ENCODE measurements around the gene TMEM26.
A peak's percentile ranks its signal among the peaks of the same experiment; 100 is the strongest.

The TMEM26 gene

GRCh38 chr10:61452655-61453641 is at the start of gene TMEM26:
Gene TMEM26 (minus strand): TSS chr10:61453381. CDS start chr10:61453081, 300 bp downstream.
- DNase-seq, result no peak

GRCh38 chr10:61500460-61500859 is 47.3 kb upstream of the TMEM26 start:
- DNase-seq, result no peak

- no peak for DNase-seq
Observed at GRCh38 chr10:61492364-61492995, 39.3 kb upstream of the TMEM26 start.

- no peak for DNase-seq
Observed at GRCh38 chr10:61487506-61487905, 34.3 kb upstream of the TMEM26 start.

- peak; percentile 95 for DNase-seq
Observed at GRCh38 chr10:61486738-61487396, 33.7 kb upstream of the TMEM26 start.

GRCh38 chr10:61486251-61486650 is 33.1 kb upstream of the TMEM26 start:
- DNase-seq, result no peak

- DNase-seq, result no peak
Observed at GRCh38 chr10:61481597-61481996, 28.4 kb upstream of the TMEM26 start.

- no peak for DNase-seq
Observed at GRCh38 chr10:61480208-61480607, 27.0 kb upstream of the TMEM26 start.

GRCh38 chr10:61478621-61479312 is 25.6 kb upstream of the TMEM26 start:
- DNase-seq, result no peak

GRCh38 chr10:61477451-61477850 is 24.3 kb upstream of the TMEM26 start:
- no peak for DNase-seq

GRCh38 chr10:61476529-61476928 is 23.3 kb upstream of the TMEM26 start:
- DNase-seq, result no peak

- DNase-seq, result peak; percentile 9
Observed at GRCh38 chr10:61475449-61475873, 22.3 kb upstream of the TMEM26 start.

- peak; percentile 9 for DNase-seq
Observed at GRCh38 chr10:61472090-61472674, 19.0 kb upstream of the TMEM26 start.

GRCh38 chr10:61471491-61471890 is 18.3 kb upstream of the TMEM26 start:
- no peak for DNase-seq

GRCh38 chr10:61470740-61471139 is 17.6 kb upstream of the TMEM26 start:
- DNase-seq, result peak; percentile 42

GRCh38 chr10:61465901-61466632 is 12.9 kb upstream of the TMEM26 start:
- DNase-seq, result peak; percentile 73

- no peak for DNase-seq
Observed at GRCh38 chr10:61465171-61465496, 12.0 kb upstream of the TMEM26 start.

- peak; percentile 73 for DNase-seq
Observed at GRCh38 chr10:61464461-61465170, 11.4 kb upstream of the TMEM26 start.

- DNase-seq, result no peak
Observed at GRCh38 chr10:61463035-61463909, 10.1 kb upstream of the TMEM26 start.

GRCh38 chr10:61460835-61461234 is 7.7 kb upstream of the TMEM26 start:
- no peak for DNase-seq

All from MV-4-11 (cell line).